GM19328 (cell line): ENCODE results near the gene CABCOCO1.
"Not testable (repeated sequence)": the region's sequence is repeated elsewhere in the genome, so short reads cannot be mapped to it uniquely, and the experiment has no call there.

Experiments used
- ATAC-seq: cut with Tn5 transposase; IDR thresholded peaks from one replicate; pipeline ENCODE4 v1.9.1; 2021; ENCODE audit warnings: mild to moderate bottlenecking, moderate library complexity; ENCODE audit not compliant: unreplicated experiment

Gene CABCOCO1

GRCh38 chr10:61705022-61705613 lies 42.4 kb downstream of the CABCOCO1 start:
- ATAC-seq, result no peak

- no peak for ATAC-seq
Measured at GRCh38 chr10:61708846-61709245, 46.1 kb downstream of the CABCOCO1 start.

GRCh38 chr10:61712105-61712504 lies 49.4 kb downstream of the CABCOCO1 start:
- ATAC-seq, result not testable (repeated sequence)

GRCh38 chr10:61719475-61719874 lies 56.7 kb downstream of the CABCOCO1 start:
- ATAC-seq, result not testable (repeated sequence)

DNA sequence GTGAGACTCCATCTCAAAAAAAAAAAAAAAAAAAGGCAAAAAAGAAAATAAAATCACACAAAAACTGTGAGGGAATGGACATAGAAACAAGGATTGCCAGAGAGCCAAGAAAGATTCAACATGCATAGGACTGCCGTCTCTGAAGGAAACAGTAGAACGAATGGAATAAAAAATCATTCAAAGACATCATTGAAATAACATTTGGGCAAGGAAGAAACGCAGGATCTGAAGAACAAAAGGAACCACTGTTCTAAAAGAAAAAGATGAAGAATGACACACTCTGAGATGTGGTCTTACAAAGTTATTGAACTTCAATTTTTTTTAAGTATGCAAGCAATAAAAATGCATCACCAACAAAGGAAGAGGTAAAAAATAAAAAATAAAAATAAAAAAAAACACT lies 57.2 kb downstream of the CABCOCO1 start:
- ATAC-seq, result no peak

DNA sequence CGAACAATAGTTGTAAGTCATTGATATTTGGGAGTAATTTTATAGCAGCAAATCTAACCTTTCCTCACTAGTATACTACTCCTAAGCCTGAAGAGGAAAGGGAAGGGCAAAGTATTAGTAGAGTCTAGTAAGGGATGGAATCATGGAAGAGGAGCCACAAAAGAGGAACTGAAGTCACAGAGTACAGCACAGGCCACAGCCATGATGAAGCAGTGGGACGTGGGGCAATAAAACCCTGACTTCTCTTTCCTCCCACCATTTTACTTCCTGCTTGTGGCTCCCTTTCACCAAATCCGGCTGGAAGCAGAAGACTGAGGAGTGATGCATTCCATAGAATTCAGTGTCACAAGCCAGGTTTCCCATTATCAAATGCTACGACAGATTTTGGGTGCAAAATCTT lies 58.7 kb downstream of the CABCOCO1 start:
- ATAC-seq, result no peak

- ATAC-seq, result not testable (repeated sequence)
Measured at GRCh38 chr10:61725221-61725620, 62.5 kb downstream of the CABCOCO1 start.

DNA sequence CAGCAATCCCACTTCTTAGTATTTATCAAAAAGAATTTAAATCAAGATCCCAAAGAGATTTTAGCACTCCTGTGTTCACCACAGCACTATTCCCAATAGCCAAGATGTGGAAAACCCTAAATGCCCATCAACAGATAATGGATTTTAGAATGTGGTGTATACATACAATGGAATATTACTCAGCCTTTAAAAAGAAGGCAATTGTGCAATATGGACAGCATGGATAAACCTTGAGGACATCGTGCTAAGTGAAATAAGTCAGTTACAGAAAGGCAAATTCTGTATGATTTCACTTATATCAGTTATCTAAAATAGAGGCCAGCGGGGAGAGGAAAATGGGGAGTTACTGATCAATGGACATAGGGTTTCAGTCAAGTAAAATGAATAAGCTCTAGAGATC lies 66.9 kb downstream of the CABCOCO1 start:
- ATAC-seq, result no peak

DNA sequence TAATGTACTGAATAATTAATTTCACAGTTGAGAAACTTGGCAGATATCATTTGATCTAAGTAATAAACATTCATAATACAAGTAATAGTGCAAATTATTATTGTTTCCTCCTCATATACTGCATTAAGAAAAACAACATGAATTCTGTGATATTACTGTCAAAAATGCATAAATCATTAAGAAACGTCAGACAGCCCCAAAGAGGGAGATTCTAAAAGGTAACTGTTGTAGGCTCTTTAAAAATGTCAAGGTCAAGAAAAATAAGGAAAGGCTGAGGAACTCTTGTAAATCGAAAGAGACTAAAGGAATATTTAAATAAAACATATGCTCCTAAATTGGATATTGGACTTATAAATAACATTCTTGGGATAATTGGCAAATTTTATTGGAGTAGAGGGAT lies 67.9 kb downstream of the CABCOCO1 start:
- no peak for ATAC-seq

GRCh38 chr10:61731638-61732037 lies 68.9 kb downstream of the CABCOCO1 start:
- no peak for ATAC-seq

- no peak for ATAC-seq
Measured at GRCh38 chr10:61732629-61733278, 70.0 kb downstream of the CABCOCO1 start.

GRCh38 chr10:61733358-61733940 lies 70.7 kb downstream of the CABCOCO1 start:
- no peak for ATAC-seq

DNA sequence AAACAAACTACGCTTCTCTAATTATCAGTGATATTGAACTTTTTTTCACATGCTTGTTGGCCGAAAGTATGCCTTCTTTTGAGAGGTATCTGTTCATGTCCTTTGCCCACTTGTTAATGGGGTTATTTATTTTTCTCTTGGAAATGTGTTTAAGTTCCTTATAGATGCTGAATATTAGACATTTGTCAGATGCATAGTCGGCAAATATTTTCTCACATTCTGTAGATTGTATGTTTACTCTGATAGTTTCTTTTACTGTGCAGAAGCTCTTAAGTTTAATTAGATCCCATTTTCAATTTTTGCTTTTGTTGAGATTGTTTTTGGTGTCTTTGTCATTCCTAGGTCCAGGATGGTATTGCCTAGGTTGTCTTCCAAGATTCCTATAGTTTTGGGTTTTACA lies 73.2 kb downstream of the CABCOCO1 start:
- no peak for ATAC-seq

DNA sequence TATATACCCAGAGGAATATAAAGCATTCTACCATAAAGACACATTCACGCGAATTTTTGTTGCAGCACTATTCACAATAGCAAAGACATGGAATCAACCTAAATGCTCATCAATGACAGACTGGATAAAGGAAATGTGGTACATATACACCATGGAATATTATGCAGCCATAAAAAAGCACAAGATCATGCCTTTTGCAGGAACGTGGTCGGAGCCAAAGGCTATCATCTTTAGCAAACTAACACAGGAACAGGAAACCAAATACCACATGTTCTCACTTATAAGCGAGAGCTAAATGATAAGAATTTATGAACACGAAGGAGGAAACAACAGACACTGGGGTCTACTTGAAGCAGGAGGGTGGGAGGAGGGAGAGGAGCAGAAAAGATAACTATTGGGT lies 74.7 kb downstream of the CABCOCO1 start:
- ATAC-seq, result not testable (repeated sequence)

- ATAC-seq, result no peak
Measured at GRCh38 chr10:61742812-61743211, 80.1 kb downstream of the CABCOCO1 start.

GRCh38 chr10:61744469-61744868 lies 81.7 kb downstream of the CABCOCO1 start:
- ATAC-seq, result no peak

DNA sequence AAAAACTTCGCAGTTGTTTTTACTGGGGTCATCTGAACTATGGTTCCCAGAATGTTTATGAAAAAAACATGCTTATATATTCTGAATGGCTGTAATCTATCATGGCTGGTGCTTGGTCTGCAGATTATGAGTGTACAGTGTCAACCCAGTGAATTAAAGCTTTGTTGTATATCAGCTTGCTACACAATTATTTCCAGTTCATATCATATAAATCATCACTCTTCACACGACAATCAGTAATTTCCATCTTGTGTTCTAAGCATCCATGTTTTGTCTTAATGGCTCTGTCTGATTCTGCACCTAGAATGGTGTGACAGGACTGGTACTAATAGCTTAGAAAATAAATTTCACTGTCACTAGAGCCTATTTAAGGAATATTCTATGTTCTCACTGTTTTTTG lies 83.6 kb downstream of the CABCOCO1 start:
- no peak for ATAC-seq

GRCh38 chr10:61747307-61747706 lies 84.6 kb downstream of the CABCOCO1 start:
- ATAC-seq, result no peak

DNA sequence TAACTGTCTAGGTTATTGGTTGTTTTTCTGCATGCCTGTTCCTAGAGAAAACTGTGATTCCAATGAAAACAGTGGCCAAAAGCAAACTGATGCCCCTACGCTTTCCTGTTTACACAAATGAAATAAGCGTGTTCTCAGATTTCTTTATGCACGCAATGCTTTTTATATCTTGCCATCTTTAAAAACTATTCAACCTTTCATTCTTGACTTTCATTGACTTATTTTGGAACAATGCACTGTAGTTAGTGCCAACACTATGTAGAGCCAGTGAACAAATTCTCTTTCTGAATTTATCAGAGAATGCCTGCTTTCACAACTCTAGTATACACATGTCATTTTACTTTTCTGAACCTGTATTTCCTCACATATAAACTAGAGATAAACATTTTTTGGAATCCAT lies 86.6 kb downstream of the CABCOCO1 start:
- no peak for ATAC-seq

GRCh38 chr10:61750943-61751471 lies 88.3 kb downstream of the CABCOCO1 start:
- peak; percentile 87 for ATAC-seq

- no peak for ATAC-seq
Measured at GRCh38 chr10:61751599-61751998, 88.9 kb downstream of the CABCOCO1 start.
